ENCODE results near the gene PLCD3.
"Not testable (repeated sequence)": the region's sequence is repeated elsewhere in the genome, so short reads cannot be mapped to it uniquely, and the experiment has no call there.

Gene PLCD3

GRCh38 chr17:45135192-45135977 lies 3.1 kb upstream of the PLCD3 start, which contains the start of gene ACBD4:
Gene ACBD4 (plus strand): TSS chr17:45135687. CDS start chr17:45136145, 458 bp downstream.
- TF ChIP-seq GATA1 (IDR thresholded peaks at IDR 0.05; ENCODE audit: low read depth, low read length) (no peak), POLR2A (IDR thresholded peaks at IDR 0.05; ENCODE audit: low read length) (peak; percentile 64)
- peak; percentile 97 to 98 for DNase-seq

- TF ChIP-seq POLR2A (IDR thresholded peaks at IDR 0.05; ENCODE audit: low read length) (no peak), GATA1 (IDR thresholded peaks at IDR 0.05; ENCODE audit: low read depth, low read length) (no peak)
- peak; percentile 79 to 87 for DNase-seq
Observed at GRCh38 chr17:45132572-45133463, 503 bp upstream of the PLCD3 start.

- TF ChIP-seq GATA1 (IDR thresholded peaks at IDR 0.05; ENCODE audit: low read depth, low read length): no peak
- TF ChIP-seq POLR2A (IDR thresholded peaks at IDR 0.05; ENCODE audit: low read length): no peak
- DNase-seq: peak; percentile 55 to 65
Observed at GRCh38 chr17:45131616-45132319, 547 bp downstream of the PLCD3 start.

GRCh38 chr17:45130681-45131615 lies 1.4 kb downstream of the PLCD3 start:
- no peak for DNase-seq
- TF ChIP-seq GATA1 (IDR thresholded peaks at IDR 0.05; ENCODE audit: low read depth, low read length) (no peak), POLR2A (IDR thresholded peaks at IDR 0.05; ENCODE audit: low read length) (no peak)

- no peak for TF ChIP-seq POLR2A (IDR thresholded peaks at IDR 0.05; ENCODE audit: low read length)
- no peak for TF ChIP-seq GATA1 (IDR thresholded peaks at IDR 0.05; ENCODE audit: low read depth, low read length)
- DNase-seq: no peak
Observed at GRCh38 chr17:45129940-45130680, 2.2 kb downstream of the PLCD3 start.

GRCh38 chr17:45129426-45129939 lies 2.8 kb downstream of the PLCD3 start:
- DNase-seq: no peak
- TF ChIP-seq POLR2A (IDR thresholded peaks at IDR 0.05; ENCODE audit: low read length) (no peak), GATA1 (IDR thresholded peaks at IDR 0.05; ENCODE audit: low read depth, low read length) (no peak)

- DNase-seq: no peak
- TF ChIP-seq GATA1 (IDR thresholded peaks at IDR 0.05; ENCODE audit: low read depth, low read length): no peak
- TF ChIP-seq POLR2A (IDR thresholded peaks at IDR 0.05; ENCODE audit: low read length): no peak
Observed at GRCh38 chr17:45128989-45129388, 3.3 kb downstream of the PLCD3 start.

- TF ChIP-seq GATA1 (IDR thresholded peaks at IDR 0.05; ENCODE audit: low read depth, low read length) (no peak), POLR2A (IDR thresholded peaks at IDR 0.05; ENCODE audit: low read length) (no peak)
- no peak for DNase-seq
Observed at GRCh38 chr17:45128331-45128730, 4.0 kb downstream of the PLCD3 start.

GRCh38 chr17:45127548-45128300 lies 4.6 kb downstream of the PLCD3 start:
- no peak for DNase-seq
- TF ChIP-seq POLR2A (IDR thresholded peaks at IDR 0.05; ENCODE audit: low read length): no peak
- no peak for TF ChIP-seq GATA1 (IDR thresholded peaks at IDR 0.05; ENCODE audit: low read depth, low read length)

- no peak for TF ChIP-seq POLR2A (IDR thresholded peaks at IDR 0.05; ENCODE audit: low read length)
- TF ChIP-seq GATA1 (IDR thresholded peaks at IDR 0.05; ENCODE audit: low read depth, low read length): no peak
- DNase-seq: no peak
Observed at GRCh38 chr17:45127207-45127547, 5.1 kb downstream of the PLCD3 start.

GRCh38 chr17:45125509-45125908 lies 6.8 kb downstream of the PLCD3 start:
- TF ChIP-seq POLR2A (IDR thresholded peaks at IDR 0.05; ENCODE audit: low read length) (no peak), GATA1 (IDR thresholded peaks at IDR 0.05; ENCODE audit: low read depth, low read length) (no peak)

GRCh38 chr17:45124797-45125122 lies 7.6 kb downstream of the PLCD3 start:
- DNase-seq: not testable (repeated sequence)

More at GRCh38 chr17:45125509-45125908, 6.8 kb downstream of the PLCD3 start:
- no peak for DNase-seq
